NCI-H2171 treated with DMSO at 0.1 percent for 48 hours (cell line): ENCODE results near the gene SHANK3.
"Not testable (repeated sequence)": the region's sequence is repeated elsewhere in the genome, so short reads cannot be mapped to it uniquely, and the experiment has no call there.

ENCODE experiments used
- DNase-seq: peaks from one replicate; lab custom pipeline; 2025; lab: John Stamatoyannopoulos, UW

SHANK3 gene

DNA sequence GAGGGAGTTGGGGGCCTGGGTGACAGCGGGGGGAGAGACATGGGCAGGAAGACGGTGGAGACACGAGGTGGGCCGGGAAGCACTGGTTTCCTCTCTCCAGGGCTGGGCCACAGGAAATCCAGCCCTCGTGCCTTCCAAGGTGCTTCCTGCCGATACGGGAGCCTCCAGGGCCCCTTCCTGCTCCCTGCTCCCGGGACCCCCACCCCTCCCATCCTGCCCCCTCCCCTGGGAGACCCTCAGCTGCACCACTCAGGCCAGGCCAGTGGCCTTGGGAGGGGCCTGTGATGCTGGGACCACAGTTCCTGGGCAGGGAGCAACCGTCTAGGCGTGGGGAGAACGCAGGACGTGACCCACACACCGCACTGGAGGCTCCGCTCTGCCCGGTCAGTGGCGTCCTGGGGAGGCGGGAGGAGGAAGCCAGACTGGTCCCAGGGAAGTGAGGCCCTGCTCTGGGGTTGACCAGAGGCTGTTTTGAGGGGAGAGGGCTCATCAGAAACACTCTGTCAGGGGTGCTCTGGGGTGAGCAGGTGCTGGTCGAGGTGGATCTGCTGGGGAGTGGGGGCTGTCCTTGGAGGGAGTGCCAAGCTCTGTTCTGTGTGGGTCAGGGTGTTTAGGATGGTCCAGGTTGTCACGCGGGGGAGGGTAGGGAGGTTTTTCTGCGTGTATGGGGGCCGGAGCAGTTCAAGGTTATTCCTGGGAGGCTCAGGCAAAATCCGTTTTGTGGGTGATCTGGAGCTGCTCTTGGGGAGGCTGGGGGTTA, at the start of gene SHANK3:
SHANK3 (plus strand) TSS at position 353 of the 760 bp plus-strand sequence.
- no peak for DNase-seq

DNA sequence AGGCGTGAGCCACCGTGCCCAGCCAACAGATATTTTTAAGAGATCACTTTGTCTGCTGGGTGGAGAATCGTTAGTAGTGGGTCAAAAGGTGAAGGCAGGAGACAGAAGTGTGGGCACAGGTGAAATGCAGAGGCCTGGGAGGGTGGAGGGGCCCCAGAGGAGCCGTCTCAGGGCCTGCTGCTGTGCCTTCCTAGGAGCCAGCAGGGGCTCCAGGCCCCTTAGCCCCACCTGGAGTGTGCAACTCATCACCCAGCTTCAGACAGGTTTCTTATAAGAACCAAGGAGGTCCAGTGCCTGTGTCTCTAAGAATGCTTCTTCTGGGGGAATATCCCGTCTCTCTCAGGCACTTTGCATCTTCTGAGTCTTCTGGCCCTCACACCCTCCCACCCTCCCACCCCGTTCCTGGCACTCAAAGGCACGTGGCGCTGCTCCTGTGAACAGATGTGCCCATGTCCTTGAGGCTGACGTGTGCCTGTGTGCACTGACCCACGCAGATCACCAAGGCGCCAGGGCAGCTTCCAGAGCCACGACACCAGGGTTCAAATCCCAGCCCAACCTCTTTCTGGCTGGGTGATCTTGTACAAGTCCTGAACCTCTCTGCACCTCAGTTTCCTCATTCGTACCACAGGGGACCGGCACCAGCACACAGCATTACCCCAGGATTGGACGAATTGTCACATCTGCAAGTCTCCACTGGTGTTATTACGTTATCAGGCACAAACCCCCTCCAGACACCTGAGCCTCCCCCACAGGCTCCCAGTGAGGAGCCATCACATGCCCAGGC, 48.1 kb upstream of the SHANK3 start:
- peak; percentile 22 for DNase-seq

DNA sequence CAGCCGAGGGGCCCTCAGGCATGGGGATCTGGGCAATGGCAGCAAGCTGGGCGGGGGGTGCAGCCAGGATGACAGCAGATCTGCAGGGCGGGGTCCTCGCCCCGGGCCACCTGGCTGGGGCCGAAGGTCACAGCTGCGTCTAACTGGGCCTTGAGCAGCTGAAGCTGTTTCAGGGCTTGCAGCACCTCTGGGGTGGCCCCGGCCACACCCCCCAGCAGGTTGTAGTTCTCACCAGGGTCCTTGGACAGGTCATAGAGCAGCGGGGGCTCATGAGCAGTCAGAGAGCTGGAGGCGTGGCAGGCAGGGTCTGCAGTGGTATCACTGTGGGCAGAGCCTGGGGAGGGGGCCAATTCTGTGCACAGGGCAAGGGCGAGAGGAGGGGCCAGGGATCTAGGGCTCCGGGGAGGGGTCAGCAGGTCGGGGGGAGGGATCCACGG, 47.5 kb upstream of the SHANK3 start:
- no peak for DNase-seq

DNA sequence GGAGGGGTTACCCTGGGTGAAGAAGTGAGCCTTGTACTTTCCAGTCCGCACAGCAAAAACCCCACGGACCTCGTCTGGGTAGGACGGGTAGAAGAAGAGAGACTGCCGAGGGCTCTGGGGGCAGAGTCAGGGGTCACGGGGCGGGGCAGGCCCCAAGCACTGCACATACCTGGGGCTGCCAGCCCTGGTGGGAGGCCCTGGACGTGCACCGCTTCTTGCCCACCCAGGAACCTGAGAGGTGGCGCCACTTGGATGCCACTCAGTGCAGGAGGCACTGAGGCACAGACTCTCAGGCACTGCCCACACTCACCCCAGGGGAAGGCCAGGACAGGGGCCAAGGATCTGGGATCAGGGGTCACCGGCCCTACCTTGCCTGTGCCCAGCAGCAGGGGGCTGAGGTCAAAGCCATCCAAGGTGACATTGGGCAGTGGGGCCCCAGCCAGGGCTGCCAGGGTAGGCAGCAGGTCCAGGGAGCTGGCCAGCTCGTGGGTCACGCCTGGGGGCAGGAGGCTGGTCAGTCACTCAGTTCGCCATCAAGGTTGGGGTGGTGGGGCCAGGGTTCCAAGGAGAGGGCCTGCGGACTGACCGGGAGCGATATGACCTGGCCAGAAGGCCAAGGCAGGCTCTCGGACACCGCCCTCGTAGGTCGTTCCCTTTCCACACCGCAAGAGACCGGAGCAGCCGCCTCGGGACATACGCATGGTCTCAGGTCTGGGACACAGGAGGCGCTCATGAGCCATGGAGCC, 46.9 kb upstream of the SHANK3 start:
- no peak for DNase-seq

DNA sequence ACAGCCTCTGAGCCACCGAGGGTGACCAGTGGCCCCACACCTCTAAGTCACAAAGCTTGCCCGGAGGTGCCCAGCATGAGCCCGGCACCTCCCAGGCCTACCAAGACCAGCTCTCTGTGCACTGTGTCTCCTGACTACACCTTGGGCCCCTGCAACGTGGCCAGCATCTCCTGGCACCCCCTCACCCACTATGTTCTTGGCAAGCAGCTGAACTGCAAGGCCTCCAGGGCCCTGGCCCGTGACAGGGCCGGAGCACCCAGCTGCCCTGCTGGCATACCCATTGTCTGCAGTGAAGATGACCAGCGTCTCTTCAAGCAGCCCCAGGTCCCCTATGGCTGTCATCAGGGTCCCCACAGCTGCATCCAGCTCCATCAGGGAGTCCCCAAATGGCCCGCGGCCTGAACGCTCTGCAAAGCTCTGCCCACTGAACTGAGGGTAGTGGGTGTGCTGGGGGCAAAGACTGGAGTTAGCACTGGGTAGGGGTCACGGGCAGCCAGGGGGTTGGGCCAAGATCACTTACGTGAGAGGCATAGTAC, 46.2 kb upstream of the SHANK3 start:
- DNase-seq = no peak

DNA sequence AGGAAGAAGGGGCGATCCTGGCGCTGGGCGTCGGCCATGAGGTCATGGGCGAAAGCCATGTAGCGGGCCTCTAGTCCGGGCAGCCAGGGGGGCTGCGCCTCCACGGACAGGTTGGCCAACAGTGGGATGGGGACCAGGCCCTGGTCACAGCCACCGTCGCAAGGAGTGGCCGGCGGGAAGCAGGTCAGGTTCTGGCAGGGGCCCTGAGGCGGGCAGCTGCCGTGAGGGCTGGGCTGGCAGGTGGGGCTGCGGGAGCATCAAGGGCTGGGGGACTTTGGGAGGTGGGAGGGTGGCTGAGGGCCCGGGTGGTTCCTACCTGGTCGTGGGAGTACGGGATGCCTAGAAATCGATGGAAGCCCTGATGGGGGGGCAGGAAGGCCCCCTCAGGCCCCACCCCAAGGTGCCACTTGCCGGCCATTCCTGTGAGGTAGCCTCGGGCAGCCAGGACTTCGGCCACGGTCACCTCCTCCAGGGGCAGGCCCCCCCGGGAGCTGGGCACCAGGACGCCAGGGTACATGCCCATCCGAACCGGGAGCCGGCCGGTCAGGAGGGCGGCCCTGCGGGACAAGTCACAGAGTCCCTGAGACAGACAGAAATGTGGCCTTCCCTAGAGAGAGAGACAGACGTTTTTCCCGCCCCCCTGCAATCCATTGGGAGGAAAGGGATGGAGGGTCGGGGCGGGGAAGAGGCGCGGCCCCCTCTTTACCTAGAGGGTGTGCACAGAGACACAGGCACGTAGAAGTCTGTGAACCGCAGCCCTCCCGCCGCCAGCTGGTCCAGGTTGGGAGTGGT, 45.6 kb upstream of the SHANK3 start:
- peak; percentile 29 for DNase-seq

DNA sequence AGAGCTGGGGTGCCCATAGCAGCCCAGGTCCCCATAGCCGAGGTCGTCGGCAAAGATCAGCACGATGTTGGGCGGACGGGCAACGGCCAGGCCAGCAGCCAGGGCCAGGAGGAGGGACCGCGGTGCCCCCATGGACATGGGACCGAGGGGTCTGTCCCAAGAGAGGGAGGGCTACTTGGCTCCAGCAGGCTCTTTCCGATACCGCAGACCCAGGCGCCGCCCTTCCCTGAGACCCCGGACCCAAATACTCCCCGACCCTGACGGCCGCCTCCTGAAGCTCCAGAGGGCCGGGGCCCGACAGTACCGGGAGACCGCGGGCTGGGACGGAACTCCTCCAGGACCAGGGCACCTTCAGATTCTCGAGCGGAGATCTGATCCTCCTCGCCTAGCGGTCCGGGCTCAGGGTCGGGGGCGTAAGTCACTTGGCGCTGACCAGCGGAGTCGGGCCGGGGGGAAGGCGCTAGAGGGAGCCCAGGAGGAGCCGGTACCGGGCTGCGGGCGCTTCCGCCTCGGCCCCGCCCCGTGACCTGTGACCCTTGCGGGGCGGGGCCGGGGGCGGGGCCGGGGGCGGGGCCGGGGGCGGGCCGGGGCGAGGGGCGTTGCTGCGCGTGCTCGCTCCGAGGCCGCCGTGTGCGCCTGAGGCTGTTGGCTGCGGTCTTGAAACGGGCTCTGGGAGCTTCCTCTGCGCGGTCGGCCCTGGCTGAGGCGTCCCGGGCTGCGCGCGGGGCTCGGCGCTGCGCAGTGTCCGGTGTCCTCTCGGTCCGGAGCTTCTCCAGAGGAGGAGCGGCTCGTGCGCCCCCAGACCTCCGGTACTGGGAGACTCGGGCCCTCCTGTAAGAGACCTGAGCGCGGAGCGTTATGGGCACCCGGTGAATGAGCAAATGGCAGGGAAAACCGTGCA, 44.7 kb upstream of the SHANK3 start, which contains the start of gene ARSA:
ARSA (minus strand) TSS at position 511 of the 901 bp plus-strand sequence; CDS start at position 138, 373 bp downstream.
- peak; percentile 73 for DNase-seq

DNA sequence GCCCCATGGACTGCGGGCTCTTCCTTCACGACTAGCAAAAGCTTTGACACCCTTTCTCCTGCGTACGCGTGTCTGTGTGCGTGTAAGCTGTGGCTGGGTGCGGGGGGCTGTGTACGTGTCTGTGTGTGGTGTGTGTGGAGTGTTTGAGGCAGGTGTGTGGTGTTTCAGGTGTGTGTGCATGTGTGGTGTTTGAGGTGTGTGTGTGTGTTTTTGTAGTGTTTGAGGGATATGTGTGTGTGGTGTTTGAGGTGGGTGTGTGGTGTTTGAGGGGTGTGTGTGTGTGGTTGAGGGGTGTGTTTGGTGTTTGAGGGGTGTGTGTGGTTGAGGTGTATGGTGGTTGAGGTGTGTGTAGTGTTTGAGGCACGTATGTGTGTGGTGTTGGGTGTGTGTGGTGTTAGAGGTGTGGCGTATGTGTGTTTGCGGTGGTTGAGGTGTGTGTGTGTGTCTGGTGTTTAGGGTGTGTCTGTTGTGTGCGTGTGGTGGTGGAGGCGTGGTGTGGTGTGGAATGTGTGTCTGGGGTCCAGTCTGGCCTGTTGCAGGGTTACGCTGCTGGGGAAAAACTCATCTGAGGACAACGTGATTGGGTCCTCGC, 44.0 kb upstream of the SHANK3 start:
- no peak for DNase-seq

DNA sequence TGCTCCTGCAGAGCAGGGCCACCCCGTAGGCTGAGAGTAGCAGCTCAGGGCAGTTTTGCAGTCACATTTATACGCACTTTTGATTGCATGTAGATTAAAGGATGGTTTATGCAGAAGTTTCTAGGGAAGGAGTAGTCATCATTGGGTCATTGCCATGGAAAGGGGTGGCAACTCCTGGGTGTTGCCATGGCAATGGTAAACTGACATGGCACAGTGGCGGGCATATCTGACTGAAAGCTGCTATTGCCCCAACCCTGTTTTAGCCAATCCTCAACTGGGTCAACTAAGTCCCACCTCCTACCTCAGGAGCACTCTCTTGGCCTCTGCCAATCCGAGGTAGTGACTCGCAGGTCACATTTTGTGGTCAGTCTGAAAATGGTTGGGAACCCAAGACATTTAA, 42.2 kb upstream of the SHANK3 start:
- DNase-seq = peak; percentile 7

DNA sequence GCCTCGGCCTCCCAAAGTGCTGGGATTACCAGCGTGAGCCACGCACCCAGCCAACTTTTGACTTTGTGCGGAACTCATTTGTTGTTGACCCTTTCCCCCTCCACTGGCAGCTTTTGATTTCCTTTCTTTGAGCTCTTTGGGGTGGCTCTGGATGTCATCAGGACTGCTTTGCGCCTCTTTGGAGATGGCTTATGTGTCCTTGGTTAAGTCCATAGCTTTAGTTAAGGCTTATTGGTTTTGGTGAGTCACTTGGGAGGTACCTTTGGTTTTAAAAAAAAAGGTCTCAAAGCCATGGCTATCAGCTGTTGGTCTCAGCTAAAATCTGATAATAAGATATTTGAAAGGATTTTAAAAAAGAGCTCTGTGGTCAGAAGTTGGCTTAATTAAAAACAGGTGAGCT, 39.5 kb upstream of the SHANK3 start:
- no peak for DNase-seq

DNA sequence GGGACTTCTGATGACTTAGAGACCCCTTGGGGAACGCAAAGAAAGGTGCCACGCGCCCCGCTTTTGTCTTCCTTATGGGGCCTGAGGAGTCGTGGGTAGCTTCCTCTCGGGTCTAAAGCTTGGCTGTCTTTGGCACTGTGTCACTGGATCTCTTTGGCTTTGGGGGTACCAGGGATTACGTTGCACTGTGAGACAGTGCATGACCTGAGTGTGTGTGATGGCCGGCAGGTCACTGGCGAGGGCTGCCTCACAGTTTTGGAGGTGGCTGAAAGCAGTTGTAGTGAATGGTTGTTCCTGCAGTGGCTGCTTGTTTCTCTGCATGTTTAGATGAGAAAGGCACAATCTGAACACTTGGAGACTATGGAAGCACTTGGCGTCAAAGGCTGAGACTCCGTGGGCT, 38.9 kb upstream of the SHANK3 start:
- no peak for DNase-seq

DNA sequence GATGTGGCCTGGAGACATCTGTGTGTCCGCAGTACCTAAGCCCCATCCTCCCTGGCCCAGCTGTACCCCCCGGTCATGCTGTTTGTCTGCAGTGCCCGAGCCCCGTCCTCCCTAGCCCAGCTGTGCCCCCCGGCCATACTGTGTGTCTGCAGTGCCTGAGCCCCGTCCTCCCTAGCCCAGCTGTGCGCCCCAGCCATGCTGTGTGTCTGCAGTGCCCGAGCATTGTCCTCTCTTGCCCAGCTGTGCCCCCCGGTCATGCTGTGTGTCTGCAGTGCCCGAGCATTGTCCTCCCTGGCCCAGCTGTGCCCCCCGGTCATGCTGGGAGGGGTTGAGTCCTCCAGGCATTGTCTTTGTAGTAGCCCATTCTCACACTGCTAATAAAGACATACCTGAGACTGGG, 37.0 kb upstream of the SHANK3 start:
- no peak for DNase-seq

DNA sequence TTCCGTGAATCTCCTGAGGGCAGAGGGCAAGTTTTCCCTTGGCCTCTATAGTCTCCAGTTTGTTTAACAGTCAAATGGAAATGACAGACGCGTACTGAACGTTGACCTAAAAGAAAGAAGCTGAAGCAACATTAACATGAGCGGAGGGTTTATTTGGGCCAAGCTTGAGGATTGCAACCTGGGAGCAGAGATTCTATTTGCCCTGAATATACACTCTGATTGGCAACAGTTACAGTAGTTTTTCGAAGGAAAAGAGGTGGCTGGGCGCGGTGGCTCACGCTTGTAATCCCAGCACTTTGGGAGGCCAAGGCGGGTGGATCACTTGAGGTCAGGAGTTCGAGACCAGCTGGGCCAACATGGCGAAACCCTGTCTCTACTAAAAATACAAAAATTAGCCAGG, 32.3 kb upstream of the SHANK3 start:
- not testable (repeated sequence) for DNase-seq

DNA sequence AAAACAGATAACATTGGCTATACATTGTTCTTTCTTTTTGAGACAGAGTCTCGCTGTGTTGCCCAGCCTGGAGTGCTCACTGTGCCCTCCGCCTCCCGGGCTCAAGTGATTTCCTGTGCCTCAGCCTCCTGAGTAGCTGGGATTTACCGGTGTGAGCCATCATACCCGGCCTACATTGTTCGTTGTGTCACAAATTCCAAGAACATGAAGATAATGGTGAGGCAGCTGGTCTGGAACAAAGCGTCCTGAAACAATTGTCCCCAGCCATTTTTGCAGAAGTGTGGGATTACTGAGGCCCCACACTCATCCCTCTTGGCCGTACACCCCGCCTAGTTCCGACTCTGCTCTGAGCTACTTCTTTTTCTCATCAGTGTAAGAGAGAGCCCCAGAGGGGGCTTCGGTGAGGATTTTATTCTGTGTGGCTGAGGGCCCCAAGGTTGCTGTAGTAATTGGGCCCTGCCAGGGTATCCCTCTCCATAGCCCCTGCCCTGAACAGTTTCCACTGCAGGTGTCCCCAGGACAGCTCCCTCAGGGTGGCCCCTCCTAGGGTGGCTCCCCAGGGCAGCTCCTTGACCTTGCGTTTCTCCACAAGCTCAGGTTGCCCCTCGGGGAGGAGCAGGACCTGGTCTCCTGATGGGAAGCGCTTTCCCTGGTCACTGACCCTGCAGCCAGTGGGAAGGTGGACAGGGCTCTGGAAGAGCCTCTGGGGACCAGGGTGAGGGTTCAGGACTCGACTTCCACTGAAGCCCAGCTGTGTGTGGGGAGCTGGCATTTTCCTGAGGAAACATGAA, 31.6 kb upstream of the SHANK3 start:
- DNase-seq = no peak

DNA sequence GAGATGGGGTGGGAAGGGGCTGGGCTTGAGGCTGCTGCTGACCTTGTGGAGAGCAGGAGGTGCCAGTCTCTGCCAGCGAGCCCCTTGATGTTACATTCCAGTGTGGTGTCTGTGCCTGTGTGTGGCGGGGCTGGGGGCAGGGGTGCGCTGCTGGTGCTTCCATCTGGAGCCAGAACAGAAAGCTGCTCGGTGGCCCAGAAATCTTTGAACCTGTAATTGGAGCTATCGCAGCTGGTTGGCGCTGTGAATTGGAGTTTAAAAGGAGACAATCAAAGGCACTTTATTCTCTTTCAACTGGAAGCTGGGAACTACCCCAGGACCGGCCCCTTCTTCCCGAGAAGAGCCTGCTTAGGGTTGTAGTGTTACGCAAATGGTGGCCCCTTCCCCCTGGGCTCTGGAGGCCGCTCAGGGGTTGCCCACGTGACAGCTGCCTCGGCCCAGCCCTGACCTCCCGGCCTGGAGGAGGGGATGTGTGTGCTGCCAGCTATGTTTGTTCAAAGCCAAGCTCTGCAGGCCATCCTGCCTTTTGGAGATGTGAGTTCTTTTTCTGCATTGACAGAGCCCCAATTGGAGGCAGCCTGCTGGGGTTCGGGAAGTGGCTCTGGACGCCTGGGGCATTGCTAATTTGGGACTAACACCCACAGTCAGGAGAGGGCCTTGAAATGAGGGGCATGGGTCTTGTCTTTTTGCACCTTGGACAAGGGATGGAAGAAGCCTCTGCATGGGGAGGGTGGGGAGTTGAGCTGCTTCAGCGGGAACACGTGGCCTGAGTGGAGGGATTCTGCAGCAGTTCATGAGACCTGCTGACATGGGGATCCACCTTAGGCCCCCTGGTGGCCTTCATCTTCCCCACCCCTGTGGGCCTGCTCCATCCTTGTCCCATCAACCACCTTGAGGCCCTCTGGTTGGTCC, 30.7 kb upstream of the SHANK3 start:
- peak; percentile 15 for DNase-seq

DNA sequence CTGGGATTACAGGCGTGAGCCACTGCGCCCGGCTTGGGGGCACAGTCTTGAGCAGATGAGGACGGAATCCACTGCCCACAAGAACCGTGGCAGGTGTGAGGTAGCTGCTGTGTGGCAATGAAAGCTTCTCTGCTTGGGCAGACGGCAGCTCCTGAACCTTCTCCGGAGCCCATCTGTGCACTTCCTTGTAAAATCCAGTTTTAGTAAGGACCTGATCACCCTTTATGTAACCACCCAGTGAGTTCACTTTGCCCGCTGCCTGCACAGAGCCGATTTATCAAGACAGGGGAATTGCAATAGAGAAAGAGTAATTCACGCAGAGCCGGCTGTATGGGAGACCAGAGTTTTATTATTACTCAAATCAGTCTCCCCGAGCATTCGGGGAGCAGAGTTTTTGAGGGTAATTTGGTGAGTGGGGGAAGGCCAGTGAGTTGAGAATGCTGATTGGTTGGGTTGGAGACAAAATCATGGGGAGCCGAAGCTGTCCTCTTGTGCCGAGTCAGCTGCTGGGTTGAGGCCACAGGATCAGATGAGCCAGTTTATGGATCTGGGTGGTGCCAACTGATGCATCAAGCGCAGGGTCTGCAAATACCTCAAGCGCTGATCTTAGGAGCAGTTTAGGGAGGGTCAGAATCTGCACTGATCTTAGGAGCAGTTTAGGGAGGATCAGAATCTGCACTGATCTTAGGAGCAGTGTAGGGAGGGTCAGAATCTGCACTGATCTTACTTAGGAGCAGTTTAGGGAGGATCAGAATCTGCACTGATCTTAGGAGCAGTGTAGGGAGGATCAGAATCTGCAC, 29.4 kb upstream of the SHANK3 start:
- not testable (repeated sequence) for DNase-seq

DNA sequence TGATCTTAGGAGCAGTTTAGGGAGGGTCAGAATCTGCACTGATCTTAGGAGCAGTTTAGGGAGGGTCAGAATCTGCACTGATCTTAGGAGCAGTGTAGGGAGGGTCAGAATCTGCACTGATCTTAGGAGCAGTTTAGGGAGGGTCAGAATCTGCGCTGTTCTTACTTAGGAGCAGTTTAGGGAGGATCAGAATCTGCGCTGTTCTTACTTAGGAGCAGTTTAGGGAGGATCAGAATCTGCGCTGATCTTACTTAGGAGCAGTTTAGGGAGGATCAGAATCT, 28.9 kb upstream of the SHANK3 start:
- not testable (repeated sequence) for DNase-seq
